WTC11 (cell line): Measurements from ENCODE around the gene COL6A5. TPM values are rescaled to one million over a fixed set of nuclear protein-coding genes. Genes with fewer than 3 reads are reported as not detected.

Experiments used
- ATAC-seq: fragments of 200-7000 bp; cut with Tn5 transposase; 2 replicates; pipeline ENCODE4 v1.10.0; 2021; ENCODE audit warnings: mild to moderate bottlenecking, moderate library complexity
- CTCF ChIA-PET: fragments of 300-600 bp; sonication (Branson Sonifier 250); formaldehyde crosslinking; loops from one replicate; lab custom pipeline; 2021; ENCODE audit warnings: antibody characterized with exemption; lab: Charles Lee
- POLR2A ChIA-PET: fragments of 350-600 bp; sonication (Branson Sonifier 250); formaldehyde crosslinking; loops from one replicate; lab custom pipeline; 2021; ENCODE audit warnings: antibody characterized with exemption; lab: Charles Lee
- DNase-seq: peaks from one replicate; pipeline ENCODE4 v3.0.0; 2021; ENCODE audit warnings: low spot score
- H3K27ac Mint-ChIP-seq: 2 replicates; pipeline ENCODE4 v1.8.0; 2021; ENCODE audit warnings: mixed read lengths
- H3K27me3 Mint-ChIP-seq: 2 replicates; pipeline ENCODE4 v1.8.0; 2021; ENCODE audit warnings: low read depth, mild to moderate bottlenecking, moderate library complexity, mixed read lengths
- H3K36me3 Mint-ChIP-seq: 2 replicates; pipeline ENCODE4 v1.8.0; 2021; ENCODE audit warnings: mixed read lengths
- H3K4me1 Mint-ChIP-seq: 2 replicates; pipeline ENCODE4 v1.8.0; 2022; ENCODE audit warnings: mixed read lengths
- H3K4me3 Mint-ChIP-seq: 2 replicates; pipeline ENCODE4 v1.8.0; 2021; ENCODE audit warnings: mild to moderate bottlenecking, moderate library complexity, mixed read lengths
- H3K9me3 Mint-ChIP-seq: 2 replicates; pipeline ENCODE4 v1.8.0; 2021; ENCODE audit warnings: mixed read lengths
- ESRRA ChIP-seq: sonication (generic); formaldehyde crosslinking; IDR thresholded peaks from 2 replicates; pipeline ENCODE4 v1.8.1; 2022; ENCODE audit warnings: mild to moderate bottlenecking, missing genetic modification reagents, borderline replicate concordance
- FOXJ3 ChIP-seq: sonication (generic); formaldehyde crosslinking; IDR thresholded peaks from 2 replicates; pipeline ENCODE4 v1.9.0; 2021; ENCODE audit warnings: missing genetic modification reagents, mild to moderate bottlenecking, borderline replicate concordance
- FOXP1 ChIP-seq: sonication (generic); formaldehyde crosslinking; IDR thresholded peaks from 2 replicates; pipeline ENCODE4 v1.8.0; 2022; ENCODE audit warnings: missing genetic modification reagents, mild to moderate bottlenecking, moderate library complexity, borderline replicate concordance
- GTF2I ChIP-seq: fragments of 250-450 bp; sonication (Bioruptor Pico); conservative IDR thresholded peaks from 2 replicates; pipeline ENCODE4 v1.4.0; 2021; ENCODE audit warnings: mild to moderate bottlenecking
- JAZF1 ChIP-seq: fragments of 250-450 bp; sonication (Bioruptor Pico); IDR thresholded peaks from 2 replicates; pipeline ENCODE4 v1.9.0; 2021; ENCODE audit warnings: moderate library complexity, mild to moderate bottlenecking, inconsistent platforms
- NFATC4 ChIP-seq: fragments of 250-450 bp; sonication (Bioruptor Pico); IDR thresholded peaks from 2 replicates; pipeline ENCODE4 v1.9.0; 2021; ENCODE audit warnings: mild to moderate bottlenecking
- NFYB ChIP-seq: sonication (generic); formaldehyde crosslinking; conservative IDR thresholded peaks from 2 replicates; pipeline ENCODE4 v1.8.0; 2022; ENCODE audit warnings: low read depth, missing genetic modification reagents
- PRRX2 ChIP-seq: fragments of 250-450 bp; sonication (Bioruptor Pico); IDR thresholded peaks from 2 replicates; pipeline ENCODE4 v1.8.0; 2021; ENCODE audit warnings: mild to moderate bottlenecking
- SMAD4 ChIP-seq: sonication (generic); formaldehyde crosslinking; IDR thresholded peaks from 2 replicates; pipeline ENCODE4 v1.8.0; 2022; ENCODE audit warnings: mild to moderate bottlenecking, missing genetic modification reagents
- TCF7 ChIP-seq: sonication (generic); formaldehyde crosslinking; IDR thresholded peaks from 2 replicates; pipeline ENCODE4 v1.8.0; 2022; ENCODE audit warnings: mild to moderate bottlenecking, low read depth, missing genetic modification reagents, moderate library complexity
- ZNF121 ChIP-seq: sonication (generic); formaldehyde crosslinking; IDR thresholded peaks from 2 replicates; pipeline ENCODE4 v1.8.0; 2023; ENCODE audit warnings: missing genetic modification reagents
- ZNF232 ChIP-seq: sonication (generic); formaldehyde crosslinking; IDR thresholded peaks from 2 replicates; pipeline ENCODE4 v1.8.0; 2022; ENCODE audit warnings: mild to moderate bottlenecking, missing genetic modification reagents
- ZNF416 ChIP-seq: fragments of 250-450 bp; sonication (Bioruptor Pico); IDR thresholded peaks from 2 replicates; pipeline ENCODE4 v1.9.0; 2021; ENCODE audit warnings: mild to moderate bottlenecking, inconsistent platforms
- total RNA-seq: library from RNA; stranded (reverse); gene quantifications from 3 replicates; pipeline ENCODE4 v1.2.3, GENCODE V29; 2021
- TF ChIP-seq, protein P1 (sequence below): fragments of 250-450 bp; sonication (Bioruptor Pico); IDR thresholded peaks from 2 replicates; pipeline ENCODE4 v1.9.0; 2021; ENCODE audit warnings: mild to moderate bottlenecking, borderline replicate concordance
- TF ChIP-seq, protein P2 (sequence below): sonication (generic); formaldehyde crosslinking; IDR thresholded peaks from 2 replicates; pipeline ENCODE4 v1.8.1; 2023; ENCODE audit warnings: mild to moderate bottlenecking, moderate library complexity, missing genetic modification reagents
- TF ChIP-seq, protein P3 (sequence below): fragments of 250-450 bp; sonication (Bioruptor Pico); IDR thresholded peaks from 2 replicates; pipeline ENCODE4 v1.9.0; 2021; ENCODE audit warnings: moderate library complexity, mild to moderate bottlenecking, inconsistent platforms, borderline replicate concordance
- TF ChIP-seq, protein P4 (sequence below): sonication (generic); formaldehyde crosslinking; IDR thresholded peaks from 2 replicates; pipeline ENCODE4 v1.8.1; 2023; ENCODE audit warnings: mild to moderate bottlenecking, missing genetic modification reagents, moderate library complexity
- TF ChIP-seq, protein P5 (sequence below): sonication (generic); formaldehyde crosslinking; IDR thresholded peaks from 2 replicates; pipeline ENCODE4 v1.8.0; 2023; ENCODE audit warnings: missing genetic modification reagents, mild to moderate bottlenecking, borderline replicate concordance
- TF ChIP-seq, protein P6 (sequence below): fragments of 200-600 bp; IDR thresholded peaks from 2 replicates; pipeline ENCODE4 v1.8.0; 2022; ENCODE audit warnings: antibody characterized with exemption

The COL6A5 gene
- total RNA-seq, 1 experiment from 2014 or later: not detected

DNA sequence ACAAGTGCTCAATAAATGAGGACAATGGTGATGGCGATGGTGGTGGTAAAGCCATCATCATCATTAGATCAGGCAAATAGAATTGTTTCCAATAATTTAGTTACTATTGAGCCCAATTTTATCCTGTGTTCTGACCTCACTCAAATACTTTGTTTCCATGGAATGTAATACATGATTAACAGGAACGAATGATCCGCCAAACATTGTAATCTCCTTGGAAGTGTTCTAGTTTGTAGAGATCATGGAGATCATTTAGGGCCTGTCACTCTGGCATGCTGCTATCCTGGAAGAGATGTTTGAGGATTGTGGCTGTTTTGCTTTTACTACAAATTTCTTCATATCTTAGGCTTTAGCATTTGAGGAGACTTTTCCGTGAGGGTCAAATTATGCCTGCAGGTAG is 174.3 kb downstream of the COL6A5 start (continued):
- TF ChIP-seq, protein P1, sequence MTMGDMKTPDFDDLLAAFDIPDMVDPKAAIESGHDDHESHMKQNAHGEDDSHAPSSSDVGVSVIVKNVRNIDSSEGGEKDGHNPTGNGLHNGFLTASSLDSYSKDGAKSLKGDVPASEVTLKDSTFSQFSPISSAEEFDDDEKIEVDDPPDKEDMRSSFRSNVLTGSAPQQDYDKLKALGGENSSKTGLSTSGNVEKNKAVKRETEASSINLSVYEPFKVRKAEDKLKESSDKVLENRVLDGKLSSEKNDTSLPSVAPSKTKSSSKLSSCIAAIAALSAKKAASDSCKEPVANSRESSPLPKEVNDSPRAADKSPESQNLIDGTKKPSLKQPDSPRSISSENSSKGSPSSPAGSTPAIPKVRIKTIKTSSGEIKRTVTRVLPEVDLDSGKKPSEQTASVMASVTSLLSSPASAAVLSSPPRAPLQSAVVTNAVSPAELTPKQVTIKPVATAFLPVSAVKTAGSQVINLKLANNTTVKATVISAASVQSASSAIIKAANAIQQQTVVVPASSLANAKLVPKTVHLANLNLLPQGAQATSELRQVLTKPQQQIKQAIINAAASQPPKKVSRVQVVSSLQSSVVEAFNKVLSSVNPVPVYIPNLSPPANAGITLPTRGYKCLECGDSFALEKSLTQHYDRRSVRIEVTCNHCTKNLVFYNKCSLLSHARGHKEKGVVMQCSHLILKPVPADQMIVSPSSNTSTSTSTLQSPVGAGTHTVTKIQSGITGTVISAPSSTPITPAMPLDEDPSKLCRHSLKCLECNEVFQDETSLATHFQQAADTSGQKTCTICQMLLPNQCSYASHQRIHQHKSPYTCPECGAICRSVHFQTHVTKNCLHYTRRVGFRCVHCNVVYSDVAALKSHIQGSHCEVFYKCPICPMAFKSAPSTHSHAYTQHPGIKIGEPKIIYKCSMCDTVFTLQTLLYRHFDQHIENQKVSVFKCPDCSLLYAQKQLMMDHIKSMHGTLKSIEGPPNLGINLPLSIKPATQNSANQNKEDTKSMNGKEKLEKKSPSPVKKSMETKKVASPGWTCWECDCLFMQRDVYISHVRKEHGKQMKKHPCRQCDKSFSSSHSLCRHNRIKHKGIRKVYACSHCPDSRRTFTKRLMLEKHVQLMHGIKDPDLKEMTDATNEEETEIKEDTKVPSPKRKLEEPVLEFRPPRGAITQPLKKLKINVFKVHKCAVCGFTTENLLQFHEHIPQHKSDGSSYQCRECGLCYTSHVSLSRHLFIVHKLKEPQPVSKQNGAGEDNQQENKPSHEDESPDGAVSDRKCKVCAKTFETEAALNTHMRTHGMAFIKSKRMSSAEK (CRISPR knock-in tag): no peak
- TF ChIP-seq SMAD4 (CRISPR knock-in tag): no peak
- no peak for TF ChIP-seq ZNF416 (CRISPR knock-in tag)
- TF ChIP-seq, protein P2, sequence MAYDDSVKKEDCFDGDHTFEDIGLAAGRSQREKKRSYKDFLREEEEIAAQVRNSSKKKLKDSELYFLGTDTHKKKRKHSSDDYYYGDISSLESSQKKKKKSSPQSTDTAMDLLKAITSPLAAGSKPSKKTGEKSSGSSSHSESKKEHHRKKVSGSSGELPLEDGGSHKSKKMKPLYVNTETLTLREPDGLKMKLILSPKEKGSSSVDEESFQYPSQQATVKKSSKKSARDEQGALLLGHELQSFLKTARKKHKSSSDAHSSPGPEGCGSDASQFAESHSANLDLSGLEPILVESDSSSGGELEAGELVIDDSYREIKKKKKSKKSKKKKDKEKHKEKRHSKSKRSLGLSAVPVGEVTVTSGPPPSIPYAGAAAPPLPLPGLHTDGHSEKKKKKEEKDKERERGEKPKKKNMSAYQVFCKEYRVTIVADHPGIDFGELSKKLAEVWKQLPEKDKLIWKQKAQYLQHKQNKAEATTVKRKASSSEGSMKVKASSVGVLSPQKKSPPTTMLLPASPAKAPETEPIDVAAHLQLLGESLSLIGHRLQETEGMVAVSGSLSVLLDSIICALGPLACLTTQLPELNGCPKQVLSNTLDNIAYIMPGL (CRISPR knock-in tag): no peak
- TF ChIP-seq, protein P3, sequence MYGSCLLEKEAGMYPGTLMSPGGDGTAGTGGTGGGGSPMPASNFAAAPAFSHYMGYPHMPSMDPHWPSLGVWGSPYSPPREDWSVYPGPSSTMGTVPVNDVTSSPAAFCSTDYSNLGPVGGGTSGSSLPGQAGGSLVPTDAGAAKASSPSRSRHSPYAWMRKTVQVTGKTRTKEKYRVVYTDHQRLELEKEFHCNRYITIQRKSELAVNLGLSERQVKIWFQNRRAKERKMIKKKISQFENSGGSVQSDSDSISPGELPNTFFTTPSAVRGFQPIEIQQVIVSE (CRISPR knock-in tag): no peak
- TF ChIP-seq, protein P4, sequence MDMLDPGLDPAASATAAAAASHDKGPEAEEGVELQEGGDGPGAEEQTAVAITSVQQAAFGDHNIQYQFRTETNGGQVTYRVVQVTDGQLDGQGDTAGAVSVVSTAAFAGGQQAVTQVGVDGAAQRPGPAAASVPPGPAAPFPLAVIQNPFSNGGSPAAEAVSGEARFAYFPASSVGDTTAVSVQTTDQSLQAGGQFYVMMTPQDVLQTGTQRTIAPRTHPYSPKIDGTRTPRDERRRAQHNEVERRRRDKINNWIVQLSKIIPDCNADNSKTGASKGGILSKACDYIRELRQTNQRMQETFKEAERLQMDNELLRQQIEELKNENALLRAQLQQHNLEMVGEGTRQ (CRISPR knock-in tag): no peak
- no peak for TF ChIP-seq TCF7 (CRISPR knock-in tag)
- TF ChIP-seq, all 79 proteins: peak for 0

DNA sequence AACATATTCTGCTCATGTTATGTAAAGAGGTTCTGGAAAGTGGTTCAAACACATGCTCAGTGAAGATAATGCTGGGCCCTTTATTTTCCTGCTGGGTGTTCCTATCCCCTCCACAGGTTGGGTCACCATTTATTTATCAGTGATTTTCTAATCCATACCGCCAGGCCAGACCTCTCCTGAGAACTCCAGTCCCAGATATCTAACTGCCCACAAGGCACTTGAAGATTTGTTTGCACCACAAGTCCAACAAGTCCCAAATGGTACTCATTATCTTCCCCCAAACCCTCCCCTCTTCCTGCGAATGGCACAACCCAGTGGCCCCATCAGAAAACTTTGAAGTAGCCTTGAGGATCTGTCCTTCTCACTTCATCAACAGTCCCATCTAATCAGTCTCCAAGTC is 176.9 kb downstream of the COL6A5 start:
- Mint-ChIP-seq H3K4me1 (peaks cover 9% of the 10 kb centered on the region), H3K36me3 (no peaks in the 10 kb centered on the region), H3K9me3 (no peaks in the 10 kb centered on the region), H3K27ac (no peak overlapping the region), H3K4me3 (no peak overlapping the region)
- DNase-seq (no peak), ATAC-seq (no peak)
- CTCF ChIA-PET: no interaction called here
- POLR2A ChIA-PET: no interaction called here
- TF ChIP-seq FOXP1 (no peak), JAZF1 (CRISPR knock-in tag) (no peak), GTF2I (CRISPR knock-in tag) (no peak), NFATC4 (CRISPR knock-in tag) (no peak), FOXJ3 (CRISPR knock-in tag) (no peak), SMAD4 (CRISPR knock-in tag) (no peak), NFYB (CRISPR knock-in tag) (no peak), ESRRA (CRISPR knock-in tag) (no peak), TCF7 (CRISPR knock-in tag) (no peak), ZNF232 (CRISPR knock-in tag) (no peak), PRRX2 (no peak), ZNF121 (CRISPR knock-in tag) (no peak)
- TF ChIP-seq, protein P5, sequence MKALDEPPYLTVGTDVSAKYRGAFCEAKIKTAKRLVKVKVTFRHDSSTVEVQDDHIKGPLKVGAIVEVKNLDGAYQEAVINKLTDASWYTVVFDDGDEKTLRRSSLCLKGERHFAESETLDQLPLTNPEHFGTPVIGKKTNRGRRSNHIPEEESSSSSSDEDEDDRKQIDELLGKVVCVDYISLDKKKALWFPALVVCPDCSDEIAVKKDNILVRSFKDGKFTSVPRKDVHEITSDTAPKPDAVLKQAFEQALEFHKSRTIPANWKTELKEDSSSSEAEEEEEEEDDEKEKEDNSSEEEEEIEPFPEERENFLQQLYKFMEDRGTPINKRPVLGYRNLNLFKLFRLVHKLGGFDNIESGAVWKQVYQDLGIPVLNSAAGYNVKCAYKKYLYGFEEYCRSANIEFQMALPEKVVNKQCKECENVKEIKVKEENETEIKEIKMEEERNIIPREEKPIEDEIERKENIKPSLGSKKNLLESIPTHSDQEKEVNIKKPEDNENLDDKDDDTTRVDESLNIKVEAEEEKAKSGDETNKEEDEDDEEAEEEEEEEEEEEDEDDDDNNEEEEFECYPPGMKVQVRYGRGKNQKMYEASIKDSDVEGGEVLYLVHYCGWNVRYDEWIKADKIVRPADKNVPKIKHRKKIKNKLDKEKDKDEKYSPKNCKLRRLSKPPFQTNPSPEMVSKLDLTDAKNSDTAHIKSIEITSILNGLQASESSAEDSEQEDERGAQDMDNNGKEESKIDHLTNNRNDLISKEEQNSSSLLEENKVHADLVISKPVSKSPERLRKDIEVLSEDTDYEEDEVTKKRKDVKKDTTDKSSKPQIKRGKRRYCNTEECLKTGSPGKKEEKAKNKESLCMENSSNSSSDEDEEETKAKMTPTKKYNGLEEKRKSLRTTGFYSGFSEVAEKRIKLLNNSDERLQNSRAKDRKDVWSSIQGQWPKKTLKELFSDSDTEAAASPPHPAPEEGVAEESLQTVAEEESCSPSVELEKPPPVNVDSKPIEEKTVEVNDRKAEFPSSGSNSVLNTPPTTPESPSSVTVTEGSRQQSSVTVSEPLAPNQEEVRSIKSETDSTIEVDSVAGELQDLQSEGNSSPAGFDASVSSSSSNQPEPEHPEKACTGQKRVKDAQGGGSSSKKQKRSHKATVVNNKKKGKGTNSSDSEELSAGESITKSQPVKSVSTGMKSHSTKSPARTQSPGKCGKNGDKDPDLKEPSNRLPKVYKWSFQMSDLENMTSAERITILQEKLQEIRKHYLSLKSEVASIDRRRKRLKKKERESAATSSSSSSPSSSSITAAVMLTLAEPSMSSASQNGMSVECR (CRISPR knock-in tag): no peak
- TF ChIP-seq, protein P6, sequence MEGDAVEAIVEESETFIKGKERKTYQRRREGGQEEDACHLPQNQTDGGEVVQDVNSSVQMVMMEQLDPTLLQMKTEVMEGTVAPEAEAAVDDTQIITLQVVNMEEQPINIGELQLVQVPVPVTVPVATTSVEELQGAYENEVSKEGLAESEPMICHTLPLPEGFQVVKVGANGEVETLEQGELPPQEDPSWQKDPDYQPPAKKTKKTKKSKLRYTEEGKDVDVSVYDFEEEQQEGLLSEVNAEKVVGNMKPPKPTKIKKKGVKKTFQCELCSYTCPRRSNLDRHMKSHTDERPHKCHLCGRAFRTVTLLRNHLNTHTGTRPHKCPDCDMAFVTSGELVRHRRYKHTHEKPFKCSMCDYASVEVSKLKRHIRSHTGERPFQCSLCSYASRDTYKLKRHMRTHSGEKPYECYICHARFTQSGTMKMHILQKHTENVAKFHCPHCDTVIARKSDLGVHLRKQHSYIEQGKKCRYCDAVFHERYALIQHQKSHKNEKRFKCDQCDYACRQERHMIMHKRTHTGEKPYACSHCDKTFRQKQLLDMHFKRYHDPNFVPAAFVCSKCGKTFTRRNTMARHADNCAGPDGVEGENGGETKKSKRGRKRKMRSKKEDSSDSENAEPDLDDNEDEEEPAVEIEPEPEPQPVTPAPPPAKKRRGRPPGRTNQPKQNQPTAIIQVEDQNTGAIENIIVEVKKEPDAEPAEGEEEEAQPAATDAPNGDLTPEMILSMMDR: no peak
- TF ChIP-seq, protein P2 (CRISPR knock-in tag): no peak
- TF ChIP-seq, all 79 proteins: peak for 0
- peaks cover 16% of the 10 kb centered on the region for H3K27me3 Mint-ChIP-seq
